SH-SY5Y (cell line): ENCODE results near the gene IGF2BP1.

Source experiments
- GATA2 ChIP-seq: IDR thresholded peaks from 2 replicates; pipeline ENCODE4 v1.6.1; 2011; ENCODE audit warnings: mild to moderate bottlenecking, low read depth, low read length
- GATA3 ChIP-seq: IDR thresholded peaks from 2 replicates; pipeline ENCODE4 v1.6.1; 2011; ENCODE audit warnings: low read depth, mild to moderate bottlenecking, low read length, moderate library complexity

IGF2BP1 gene

DNA sequence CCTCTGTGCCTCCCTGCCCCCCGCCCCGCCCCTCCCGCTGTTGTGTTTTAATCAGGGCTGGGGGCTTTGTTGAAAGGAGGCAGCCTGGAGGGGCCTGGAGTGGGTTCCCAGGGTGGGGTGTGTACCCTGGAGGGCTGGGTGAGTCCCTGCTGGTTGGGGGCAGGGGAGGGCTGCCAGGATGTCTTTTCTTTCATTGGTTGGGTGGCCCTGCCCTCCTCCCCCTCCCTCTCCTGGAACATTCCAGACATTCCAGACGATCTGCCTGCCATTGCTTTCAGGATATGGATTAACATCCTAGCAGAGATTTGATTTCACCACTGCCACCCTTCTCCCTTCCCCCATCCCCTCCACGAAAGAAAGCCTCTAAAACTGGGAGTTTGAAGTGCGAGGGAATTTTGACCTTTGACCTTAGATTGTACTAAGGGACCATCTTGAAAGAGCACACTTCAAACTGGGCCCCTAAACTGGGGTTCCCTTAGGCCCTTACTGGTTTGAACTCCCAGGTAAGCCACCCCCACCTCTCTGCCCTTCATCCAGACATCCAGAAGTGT is 25.3 kb downstream of the IGF2BP1 start:
- TF ChIP-seq GATA3 (no peak), GATA2 (no peak)

DNA sequence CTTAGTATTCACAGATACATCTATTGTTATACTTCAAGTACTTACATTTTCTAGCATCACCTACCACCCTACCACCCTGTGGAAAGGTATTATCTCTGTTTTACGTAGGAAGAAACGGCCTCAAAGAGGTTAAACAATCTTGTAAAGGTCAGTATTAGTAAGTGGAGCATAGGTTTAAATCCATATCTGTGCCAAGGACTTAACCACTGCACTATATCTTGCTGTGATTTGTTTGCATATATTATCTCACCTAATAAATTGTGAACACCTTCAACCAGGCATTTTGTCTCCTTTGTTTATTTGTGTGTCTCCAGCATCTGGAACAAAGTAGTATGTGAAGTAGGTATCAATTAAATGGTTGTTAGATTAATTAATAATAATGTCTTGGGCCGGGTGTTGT is 27.3 kb downstream of the IGF2BP1 start:
- TF ChIP-seq GATA3: no peak
- no peak for TF ChIP-seq GATA2

DNA sequence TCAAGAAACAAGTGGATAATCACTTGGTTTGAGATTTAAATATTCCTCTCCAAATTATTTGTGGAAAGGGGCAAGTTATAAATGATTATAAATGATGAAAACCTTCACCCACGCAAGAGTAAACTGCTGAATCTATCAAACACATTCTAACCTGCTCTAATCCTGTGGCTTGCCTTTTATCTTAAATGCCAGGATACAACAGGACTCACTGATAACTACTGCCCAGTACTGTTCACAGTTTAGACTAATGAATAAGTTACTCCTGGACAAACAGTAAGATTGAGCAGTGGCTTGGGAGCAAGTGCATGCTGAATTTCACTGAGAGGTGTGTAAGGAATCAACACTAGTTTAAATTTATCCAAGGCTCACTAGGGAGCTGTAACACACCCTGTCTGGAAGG is 31.1 kb downstream of the IGF2BP1 start:
- no peak for TF ChIP-seq GATA3
- TF ChIP-seq GATA2: no peak

DNA sequence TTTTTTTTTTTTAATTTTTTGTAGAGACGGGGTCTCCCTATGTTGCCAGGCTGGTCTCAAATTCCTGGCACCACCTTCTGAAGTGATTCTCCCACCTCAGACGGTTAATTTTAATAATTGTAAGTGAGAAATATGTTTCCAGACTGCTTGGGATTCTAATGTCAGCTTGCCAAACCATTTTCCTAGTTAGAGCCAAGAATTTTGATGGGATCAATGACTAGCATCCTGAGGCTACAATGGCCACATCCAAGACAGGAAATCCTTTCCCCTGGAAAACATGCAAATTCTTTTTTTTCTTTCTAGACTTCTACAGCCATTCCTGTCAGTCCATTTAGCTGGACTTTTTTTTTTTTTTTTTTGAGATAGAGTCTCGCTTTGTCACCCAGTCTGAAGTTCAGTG is 32.6 kb downstream of the IGF2BP1 start:
- TF ChIP-seq GATA2 (no peak), GATA3 (no peak)

DNA sequence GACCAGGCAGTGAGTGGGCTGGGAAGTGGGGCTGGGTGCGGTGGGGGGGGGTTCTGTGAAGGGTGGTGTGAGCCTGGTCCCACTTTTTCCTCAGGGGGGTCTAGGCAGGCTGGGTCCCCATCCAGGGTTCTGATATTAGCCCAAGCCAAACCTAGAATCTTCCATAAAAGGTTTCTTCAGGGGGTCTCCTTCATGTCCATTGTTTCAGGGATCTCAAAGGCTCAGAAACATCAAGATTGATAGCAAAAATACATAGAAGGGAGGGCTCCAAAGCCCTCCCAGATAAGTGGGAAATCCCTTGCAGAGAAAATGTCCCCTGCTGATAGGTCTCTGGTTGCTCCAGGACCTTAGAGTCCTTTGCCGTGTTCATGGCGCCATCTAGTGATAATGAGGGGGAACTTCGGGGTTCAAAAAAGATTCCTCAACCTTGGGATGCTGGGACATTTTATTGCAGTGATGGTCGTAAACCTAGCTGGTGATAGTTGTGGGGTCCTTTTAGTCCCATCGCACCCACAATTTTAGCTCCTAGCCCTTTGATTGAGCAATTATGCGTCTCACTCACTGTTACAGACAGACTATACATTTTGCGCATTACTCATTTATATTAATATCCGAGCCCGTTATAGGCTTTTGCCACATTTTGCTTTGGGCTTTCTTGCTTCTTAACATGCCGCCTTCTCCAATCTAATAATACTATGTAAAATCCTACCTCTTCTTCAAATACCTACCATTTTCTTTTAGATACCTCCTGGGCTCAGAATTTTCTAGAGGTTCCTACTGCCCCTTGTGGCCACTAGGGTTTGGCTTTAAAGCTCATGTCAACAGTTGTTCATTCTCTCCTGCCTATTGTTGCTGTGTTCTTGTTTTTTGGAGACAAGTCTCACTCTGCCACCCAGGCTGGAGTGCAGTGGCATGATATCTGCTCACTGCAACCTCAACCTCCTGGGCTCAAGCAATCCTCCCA is 35.1 kb downstream of the IGF2BP1 start:
- TF ChIP-seq GATA3: no peak
- TF ChIP-seq GATA2: no peak

DNA sequence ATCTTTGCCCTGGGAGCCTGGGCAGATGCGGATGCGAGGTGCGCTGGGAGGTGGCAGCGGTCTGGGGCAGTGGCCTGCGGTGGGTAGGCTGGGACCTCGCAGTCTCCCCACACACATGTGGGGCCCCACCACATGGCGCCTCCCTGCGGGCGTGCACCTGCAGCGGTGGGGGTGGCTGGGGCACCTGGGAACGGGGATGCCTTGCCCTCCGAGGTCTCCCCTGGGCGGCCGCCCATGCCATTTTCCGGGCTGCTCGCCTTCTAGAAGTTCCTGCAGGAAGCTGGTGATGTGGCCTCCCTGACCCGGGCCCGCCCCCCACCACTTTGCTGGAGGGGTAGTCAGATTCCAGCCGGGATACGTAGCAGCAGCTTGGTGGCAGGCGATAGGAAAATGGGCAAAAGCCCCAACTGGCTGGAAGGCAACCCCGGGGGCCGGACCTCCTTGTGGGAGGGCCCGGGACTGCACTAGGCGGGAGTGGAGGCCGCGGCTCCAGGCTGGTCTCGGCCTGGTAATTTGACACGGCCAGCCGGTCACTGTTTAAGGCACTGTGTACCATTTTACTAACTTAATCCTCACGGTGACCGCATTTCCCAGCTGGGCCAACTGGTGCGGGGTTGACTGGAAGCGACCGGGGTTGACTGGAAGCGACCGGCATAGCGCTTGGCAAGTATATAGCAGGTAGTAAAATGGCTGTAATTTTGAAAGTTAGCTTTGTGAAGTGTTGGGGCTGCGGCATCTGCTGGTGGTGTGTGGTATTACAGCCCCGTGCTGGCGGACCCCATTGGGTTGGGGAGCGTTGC is 38.5 kb downstream of the IGF2BP1 start:
- TF ChIP-seq GATA2 (no peak), GATA3 (no peak)

DNA sequence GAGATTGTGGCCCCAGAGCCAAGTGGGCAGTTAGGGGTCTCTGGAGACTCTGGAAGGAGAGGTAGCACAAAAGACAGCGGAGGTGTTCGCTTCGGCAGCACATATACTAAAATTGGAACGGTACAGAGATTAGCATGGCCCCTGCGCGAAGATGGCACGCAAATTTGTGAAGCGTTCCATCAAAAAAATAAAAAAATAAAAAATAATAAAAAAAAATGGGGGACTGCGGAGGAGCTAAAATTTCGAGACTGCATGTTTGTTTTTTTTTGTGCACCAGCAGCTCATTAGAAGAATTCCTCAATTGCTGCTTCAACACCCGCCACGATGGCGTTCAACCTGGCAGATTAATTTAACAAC is 39.1 kb downstream of the IGF2BP1 start:
- TF ChIP-seq GATA3 (no peak), GATA2 (no peak)

DNA sequence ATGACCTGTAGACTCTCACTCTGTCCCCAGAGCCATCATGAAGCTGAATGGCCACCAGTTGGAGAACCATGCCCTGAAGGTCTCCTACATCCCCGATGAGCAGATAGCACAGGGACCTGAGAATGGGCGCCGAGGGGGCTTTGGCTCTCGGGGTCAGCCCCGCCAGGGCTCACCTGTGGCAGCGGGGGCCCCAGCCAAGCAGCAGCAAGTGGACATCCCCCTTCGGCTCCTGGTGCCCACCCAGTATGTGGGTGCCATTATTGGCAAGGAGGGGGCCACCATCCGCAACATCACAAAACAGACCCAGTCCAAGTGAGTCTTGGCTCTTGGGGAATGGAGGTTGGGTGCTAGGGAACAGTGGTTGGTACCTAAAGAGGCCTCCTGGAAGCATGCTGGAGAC is 41.0 kb downstream of the IGF2BP1 start:
- TF ChIP-seq GATA3 (no peak), GATA2 (no peak)

DNA sequence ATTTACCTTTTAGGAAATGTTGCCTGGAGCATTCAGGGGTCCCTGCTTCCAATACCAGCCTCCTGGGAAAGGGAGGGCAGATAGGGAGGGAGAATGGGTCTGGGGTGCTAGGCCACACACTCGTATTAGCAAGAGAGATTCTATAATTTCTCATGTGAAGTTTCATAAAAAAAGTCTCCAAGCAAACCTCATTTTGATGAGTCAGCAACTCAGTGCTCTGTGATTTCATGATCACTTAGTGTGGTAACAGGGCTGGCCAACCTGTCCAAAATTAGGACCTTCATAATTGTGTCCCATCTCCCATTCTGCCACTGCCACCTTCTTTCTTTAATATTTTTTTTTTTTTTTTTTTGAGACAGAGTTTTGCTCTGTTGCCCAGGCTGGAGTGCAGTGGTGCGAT is 41.4 kb downstream of the IGF2BP1 start:
- TF ChIP-seq GATA2 (no peak), GATA3 (no peak)

DNA sequence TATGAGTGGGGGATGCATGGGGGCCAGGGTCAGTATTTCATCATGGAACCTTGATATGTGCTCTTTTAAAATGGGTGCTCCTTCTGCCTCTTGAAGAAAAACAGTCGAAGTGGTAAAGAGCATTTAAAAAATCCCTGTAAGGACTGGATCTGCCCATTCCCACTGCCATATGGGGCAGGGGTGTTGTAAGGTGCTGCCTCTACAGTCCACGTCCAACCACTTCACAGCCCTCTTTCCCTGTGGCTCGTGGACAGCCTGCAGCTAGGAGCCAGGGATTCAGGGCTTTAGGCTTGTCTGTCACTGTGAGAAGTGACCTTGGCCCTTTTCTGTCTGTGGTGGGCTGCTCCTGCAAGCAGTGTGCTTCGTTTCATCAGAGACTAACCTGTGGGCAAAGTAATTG is 44.3 kb downstream of the IGF2BP1 start:
- TF ChIP-seq GATA3 (no peak), GATA2 (no peak)

DNA sequence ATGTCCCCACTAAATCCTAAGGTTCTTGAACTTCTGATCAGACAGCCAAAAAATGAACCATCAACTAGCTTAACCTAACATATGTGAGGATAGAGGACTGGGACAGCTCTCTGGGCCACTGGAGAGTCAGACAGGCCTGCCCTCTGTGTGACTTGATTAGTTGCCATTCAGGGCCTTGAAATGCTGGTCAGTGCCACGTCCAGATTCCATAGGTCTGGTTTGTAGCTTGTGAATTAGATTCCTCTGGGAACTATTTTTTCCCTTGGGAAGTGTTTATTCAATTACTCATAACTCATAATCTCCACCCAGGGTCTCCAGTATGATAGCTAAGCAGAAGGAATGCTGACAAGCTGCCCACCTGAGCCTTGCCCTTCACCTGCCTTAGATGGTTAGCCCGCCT is 48.2 kb downstream of the IGF2BP1 start:
- TF ChIP-seq GATA3 (no peak), GATA2 (no peak)

DNA sequence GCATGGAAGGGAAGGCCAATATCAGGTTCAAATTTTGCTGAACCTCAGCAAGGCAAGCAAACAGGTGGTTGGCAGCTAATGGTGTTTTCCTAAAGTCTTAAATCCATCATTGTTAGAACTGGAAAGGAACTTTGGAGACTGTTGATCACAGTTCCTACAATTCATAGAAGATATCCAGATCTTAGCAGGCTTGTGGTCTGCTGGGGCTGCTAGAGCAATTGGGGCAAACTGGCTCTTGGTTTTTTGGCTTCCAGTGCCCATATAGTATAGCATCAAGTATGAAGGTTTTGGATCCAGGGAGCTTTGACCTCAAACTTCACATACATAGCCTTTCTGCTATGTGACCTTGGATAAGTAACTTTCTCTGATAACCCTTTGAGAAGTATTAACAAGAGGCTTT is 49.7 kb downstream of the IGF2BP1 start:
- TF ChIP-seq GATA2 (no peak), GATA3 (no peak)

DNA sequence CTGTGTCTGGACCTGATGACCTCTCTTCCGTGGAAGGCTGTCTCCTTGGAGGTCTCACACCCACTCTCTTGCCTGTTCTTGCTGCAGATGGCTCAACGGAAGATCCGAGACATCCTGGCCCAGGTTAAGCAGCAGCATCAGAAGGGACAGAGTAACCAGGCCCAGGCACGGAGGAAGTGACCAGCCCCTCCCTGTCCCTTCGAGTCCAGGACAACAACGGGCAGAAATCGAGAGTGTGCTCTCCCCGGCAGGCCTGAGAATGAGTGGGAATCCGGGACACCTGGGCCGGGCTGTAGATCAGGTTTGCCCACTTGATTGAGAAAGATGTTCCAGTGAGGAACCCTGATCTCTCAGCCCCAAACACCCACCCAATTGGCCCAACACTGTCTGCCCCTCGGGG is 52.1 kb downstream of the IGF2BP1 start:
- TF ChIP-seq GATA3: no peak
- no peak for TF ChIP-seq GATA2

DNA sequence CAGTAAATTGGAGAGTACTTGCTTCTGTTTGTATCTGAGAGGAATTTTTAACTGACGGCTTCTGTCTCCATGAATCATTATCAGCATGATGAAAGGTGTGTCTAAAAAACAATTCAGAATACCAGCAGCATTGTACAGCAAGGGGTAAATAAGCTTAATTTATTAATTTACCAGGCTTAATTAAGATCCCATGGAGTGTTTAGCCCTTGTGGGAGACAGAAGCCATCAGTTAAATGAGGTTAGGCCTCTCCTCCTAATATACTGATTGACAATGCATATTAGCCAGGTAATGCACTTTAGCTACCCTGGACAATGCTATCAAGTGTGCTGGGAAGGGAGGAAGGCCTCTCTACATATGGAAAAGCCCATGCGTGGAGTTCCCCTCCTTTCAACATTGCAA is 53.4 kb downstream of the IGF2BP1 start:
- TF ChIP-seq GATA3: no peak
- no peak for TF ChIP-seq GATA2
